Naive thymus-derived CD8-positive, alpha-beta T cell (primary cell): ENCODE data around the gene SUSD5. TPM values are rescaled to one million over a fixed set of nuclear protein-coding genes. Genes with fewer than 3 reads are reported as not detected.
"Not testable (repeated sequence)": the region's sequence is repeated elsewhere in the genome, so short reads cannot be mapped to it uniquely, and the experiment has no call there.

Source experiments
- ATAC-seq, 2 donors: fragments of 150-1000 bp; cut with Tn5 transposase in 1 of 2; sonication (Bioruptor Pico), chemical (Tn5 transposase) in 1 of 2; 1 replicate in 1 of 2; 2 replicates in 1 of 2; pipeline ENCODE4 v1.10.0; 2021; ENCODE audit warnings: mild to moderate bottlenecking in 2 of 2, moderate library complexity in 2 of 2
- POLR2A ChIA-PET: fragments of 350-600 bp; sonication (Branson Sonifier 250); formaldehyde crosslinking; loops from one replicate; lab custom pipeline; 2021; ENCODE audit warnings: antibody characterized with exemption; lab: Charles Lee
- DNase-seq, 10 donors: peaks; one replicate each; pipeline versions ENCODE4 v3.0.0 to v3.0.0-alpha.2; 2020 to 2022
- H3K27ac Mint-ChIP-seq, 10 donors: one replicate each; pipeline ENCODE4 v1.8.0; 2020 to 2022; ENCODE audit warnings: mild to moderate bottlenecking in 10 of 10, mixed read lengths in 10 of 10, moderate library complexity in 4 of 10, inconsistent platforms in 1 of 10
- H3K27me3 Mint-ChIP-seq, 5 donors: one replicate each; pipeline ENCODE4 v1.8.0; 2021 to 2022; ENCODE audit warnings: mixed read lengths in 5 of 5
- H3K36me3 Mint-ChIP-seq, 3 donors: one replicate each; pipeline ENCODE4 v1.8.0; 2020 to 2022; ENCODE audit warnings: mixed read lengths in 3 of 3, mild to moderate bottlenecking in 2 of 3, inconsistent platforms in 1 of 3
- H3K4me1 Mint-ChIP-seq, 4 donors: one replicate each; pipeline ENCODE4 v1.8.0; 2021 to 2022; ENCODE audit warnings: mixed read lengths in 4 of 4
- H3K4me3 Mint-ChIP-seq, 10 donors: one replicate each; pipeline ENCODE4 v1.8.0; 2020 to 2022; ENCODE audit warnings: mild to moderate bottlenecking in 10 of 10, mixed read lengths in 10 of 10, moderate library complexity in 6 of 10, inconsistent platforms in 1 of 10
- H3K9me3 Mint-ChIP-seq, 9 donors: one replicate each; pipeline ENCODE4 v1.8.0; 2020 to 2022; ENCODE audit warnings: mixed read lengths in 9 of 9, mild to moderate bottlenecking in 3 of 9, inconsistent platforms in 1 of 9, moderate library complexity in 1 of 9
- polyA plus RNA-seq, 3 donors: library from polyadenylated mRNA; unstranded; fragments of 300-500 nt; fragmentation: Illumina TruSeq; gene quantifications; one replicate each; pipeline ENCODE4 v1.2.3, GENCODE V29; 2021
- total RNA-seq, 8 experiments: library from RNA in 2 of 8; stranded (reverse) in 2 of 8; gene quantifications; one replicate each; pipeline ENCODE4 v1.2.3 and lab custom pipeline; 2021 to 2026

Gene SUSD5
- total and polyA plus RNA-seq, 5 experiments from 2014 or later: not detected

DNA sequence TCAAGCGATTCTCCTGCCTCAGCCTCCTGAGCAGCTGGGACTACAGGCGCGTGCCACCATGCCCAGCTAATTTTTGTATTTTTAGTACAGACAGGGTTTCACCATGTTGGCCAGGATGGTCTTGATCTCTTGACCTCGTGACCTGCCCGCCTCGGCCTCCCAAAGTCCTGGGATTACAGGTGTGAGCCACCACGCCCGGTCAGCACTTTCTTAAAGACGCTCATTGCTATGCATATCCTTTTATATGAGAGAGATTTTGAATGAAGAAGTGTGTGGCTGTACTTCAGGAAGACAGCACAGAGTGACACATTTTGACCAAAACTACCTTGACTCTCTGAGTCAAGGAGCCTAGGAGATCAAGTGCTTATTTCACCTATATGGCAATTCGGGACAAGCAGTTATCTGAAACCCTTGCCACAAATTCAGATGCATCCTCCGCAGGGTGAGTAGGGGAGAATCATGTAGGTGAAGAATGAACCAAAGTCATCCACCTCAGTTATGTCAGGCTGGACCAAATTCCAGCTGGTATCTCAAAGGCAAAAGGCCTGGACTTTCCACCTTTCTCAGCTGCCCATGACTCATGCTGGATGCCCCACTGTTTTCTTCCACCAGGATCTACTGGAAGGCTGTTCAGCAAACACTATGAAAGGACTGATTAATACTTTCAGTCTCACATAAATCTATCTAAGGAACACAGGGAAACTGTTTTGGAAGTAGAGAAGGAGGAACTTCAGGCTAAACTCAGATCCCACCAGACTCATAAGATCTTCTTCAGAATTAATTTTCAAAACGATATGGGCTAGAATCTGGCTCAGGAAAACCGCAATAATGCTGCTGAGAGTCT, 31.9 kb downstream of the SUSD5 start:
- peaks cover 0 to 30% (median 17%) of the 10 kb centered on the region in 9 donors for H3K9me3 Mint-ChIP-seq
- no peak overlapping the region for H3K27ac Mint-ChIP-seq
- peaks cover 10 to 23% (median 13%) of the 10 kb centered on the region in 5 donors for H3K27me3 Mint-ChIP-seq
- H3K36me3 Mint-ChIP-seq: peaks cover 0 to 18% (median 5%) of the 10 kb centered on the region in 3 donors
- DNase-seq: no peak
- POLR2A ChIA-PET: no interaction called here
- H3K4me1 Mint-ChIP-seq: no peaks in the 10 kb centered on the region
- no peak overlapping the region for H3K4me3 Mint-ChIP-seq
- no peak for ATAC-seq

DNA sequence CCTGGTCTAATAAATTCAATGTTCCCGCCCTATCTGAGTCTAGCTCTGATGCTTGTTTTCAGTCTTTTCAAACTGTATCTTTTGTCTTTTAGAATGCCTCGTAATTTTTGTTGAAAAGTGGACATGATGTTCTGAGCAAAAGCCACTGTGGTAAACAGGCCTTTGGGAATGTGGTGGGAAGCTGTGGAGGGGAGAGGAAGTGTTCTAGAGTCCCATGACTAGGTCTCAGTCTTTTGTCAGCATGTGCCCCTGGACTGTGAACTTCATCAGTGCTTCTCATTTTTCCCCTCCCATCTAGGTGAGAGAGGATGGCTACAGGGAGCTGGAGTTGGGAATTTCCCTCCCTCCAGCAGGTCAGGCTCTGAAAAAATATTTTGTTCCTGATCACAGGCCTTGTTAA, 33.7 kb downstream of the SUSD5 start:
- H3K4me1 Mint-ChIP-seq: no peaks in the 10 kb centered on the region
- peaks cover 10 to 23% (median 13%) of the 10 kb centered on the region in 5 donors for H3K27me3 Mint-ChIP-seq
- peaks cover 0 to 18% (median 5%) of the 10 kb centered on the region in 3 donors for H3K36me3 Mint-ChIP-seq
- no peak overlapping the region for H3K27ac Mint-ChIP-seq
- H3K9me3 Mint-ChIP-seq: peaks cover 0 to 31% (median 18%) of the 10 kb centered on the region in 9 donors
- POLR2A ChIA-PET: no interaction called here
- H3K4me3 Mint-ChIP-seq: no peak overlapping the region
- no peak for DNase-seq
- ATAC-seq: no peak

DNA sequence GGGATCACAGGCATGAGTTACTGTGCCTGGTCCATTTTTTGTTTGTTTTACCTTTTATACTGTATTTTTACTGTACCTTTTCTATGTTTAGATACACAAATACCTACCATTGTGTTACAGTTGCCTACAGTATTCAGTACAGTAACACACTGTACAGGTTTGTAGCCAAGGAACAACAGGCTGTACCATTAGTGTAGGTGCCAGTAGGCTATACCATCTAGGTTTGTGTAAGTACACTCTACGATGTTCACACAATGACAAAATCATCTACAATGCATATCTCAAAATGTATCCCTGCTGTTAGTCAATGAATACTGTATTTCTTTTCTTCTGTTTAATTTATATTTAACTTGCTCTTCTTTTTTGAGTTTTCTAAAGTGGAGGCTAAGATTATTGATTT, 37.0 kb downstream of the SUSD5 start:
- Mint-ChIP-seq H3K9me3 (peaks cover 4 to 45% (median 22%) of the 10 kb centered on the region in 9 donors), H3K27me3 (peaks cover 5 to 15% (median 6%) of the 10 kb centered on the region in 5 donors), H3K36me3 (peaks cover 0 to 26% (median 5%) of the 10 kb centered on the region in 3 donors)
- H3K27ac Mint-ChIP-seq, POLR2A ChIA-PET, DNase-seq, ATAC-seq, H3K4me3 Mint-ChIP-seq, H3K4me1 Mint-ChIP-seq: not testable (repeated sequence)

DNA sequence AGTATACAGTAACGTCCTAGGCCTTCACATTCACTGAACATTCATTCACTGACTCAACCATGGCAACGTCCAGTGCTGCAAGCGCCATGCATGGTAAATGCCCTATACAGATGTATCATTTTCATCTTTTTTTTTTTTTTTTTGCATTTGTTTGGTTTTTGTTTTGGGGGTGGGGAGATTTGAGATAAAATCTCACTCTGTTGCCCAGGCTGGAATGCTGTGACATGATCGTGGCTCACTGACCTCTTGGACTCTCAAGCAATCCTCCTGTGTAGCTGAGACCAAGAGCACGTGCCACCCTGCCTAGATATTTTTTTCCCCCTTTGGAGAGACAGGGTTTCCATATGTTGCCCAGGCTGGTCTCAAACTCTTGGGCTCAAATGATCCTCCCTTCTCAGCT, 37.4 kb downstream of the SUSD5 start:
- ATAC-seq (no peak), DNase-seq (no peak)
- Mint-ChIP-seq H3K36me3 (peaks cover 0 to 26% (median 5%) of the 10 kb centered on the region in 3 donors), H3K27me3 (peaks cover under 1 to 14% (median 5%) of the 10 kb centered on the region in 5 donors), H3K4me3 (no peak overlapping the region), H3K9me3 (peaks cover 4 to 45% (median 22%) of the 10 kb centered on the region in 9 donors), H3K4me1 (no peaks in the 10 kb centered on the region), H3K27ac (no peak overlapping the region)
- POLR2A ChIA-PET: no interaction called here

DNA sequence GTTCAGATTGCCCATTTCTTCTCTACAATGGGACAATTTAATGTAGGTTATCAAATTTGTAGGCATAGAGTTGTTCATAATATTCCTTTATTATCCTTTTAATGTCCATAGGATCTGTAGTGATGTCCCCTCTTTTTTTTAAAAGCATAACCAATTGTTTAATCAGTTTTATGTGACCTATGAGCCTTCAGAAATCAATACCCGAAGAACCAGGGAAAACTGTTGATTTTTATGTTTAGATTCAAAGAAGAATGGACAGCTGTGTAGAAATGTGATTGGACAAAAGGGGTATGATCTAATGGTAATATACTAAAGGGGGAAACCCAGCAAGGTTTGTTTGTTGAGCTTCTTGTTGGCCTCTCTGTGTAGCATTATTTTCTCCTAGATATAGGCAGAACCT, 39.5 kb downstream of the SUSD5 start:
- H3K4me3 Mint-ChIP-seq: no peak overlapping the region

DNA sequence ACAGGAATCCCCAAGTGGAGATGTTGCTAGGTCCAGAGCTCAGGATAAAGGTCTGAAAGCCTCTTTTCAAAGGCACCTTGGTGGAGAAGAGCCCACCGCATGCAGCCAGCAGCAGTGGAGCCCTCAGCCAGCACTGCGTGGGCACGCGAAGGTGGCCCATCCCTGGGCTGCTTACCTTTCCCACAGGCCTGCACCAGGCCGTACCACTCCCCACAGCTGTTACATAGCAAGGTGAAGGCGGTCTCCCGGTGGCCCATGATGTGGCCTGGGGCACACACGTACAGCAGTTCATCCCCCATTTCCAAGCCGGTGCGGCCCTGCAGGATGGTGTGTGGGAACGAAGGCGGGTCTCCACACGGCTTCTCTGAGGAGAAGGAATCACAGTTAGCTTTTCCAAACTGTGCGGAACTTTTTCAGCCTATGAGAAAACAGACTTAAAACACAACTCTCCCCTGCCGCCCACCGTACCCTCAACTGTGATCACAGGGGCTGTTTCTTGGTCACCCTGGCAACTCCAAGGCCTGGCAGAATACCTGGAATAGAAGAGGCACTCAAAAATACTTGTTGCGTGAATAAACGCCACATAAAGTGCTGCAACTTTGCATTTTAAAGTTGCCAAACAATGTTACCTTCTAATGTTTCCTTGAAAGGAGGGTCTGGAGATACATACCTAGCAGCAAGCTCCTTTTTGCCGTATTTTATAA, 43.7 kb downstream of the SUSD5 start:
- POLR2A ChIA-PET: no interaction called here
- Mint-ChIP-seq H3K27ac (no peak overlapping the region), H3K4me1 (peaks cover 2 to 7% (median 5%) of the 10 kb centered on the region in 4 donors), H3K27me3 (peaks cover 0 to 5% (median 0%) of the 10 kb centered on the region in 5 donors), H3K36me3 (peaks cover 0 to 8% (median 0%) of the 10 kb centered on the region in 3 donors), H3K9me3 (peaks cover 0 to 15% (median 4%) of the 10 kb centered on the region in 9 donors), H3K4me3 (no peak overlapping the region)
- ATAC-seq: no peak
- no peak for DNase-seq

More for the DNA sequence above, 39.5 kb downstream of the SUSD5 start:
- H3K27ac Mint-ChIP-seq: no peak overlapping the region
- DNase-seq: no peak
- H3K4me1 Mint-ChIP-seq: no peaks in the 10 kb centered on the region
- H3K9me3 Mint-ChIP-seq: peaks cover 4 to 40% (median 19%) of the 10 kb centered on the region in 9 donors
- H3K27me3 Mint-ChIP-seq: peaks cover 0 to 12% (median 0%) of the 10 kb centered on the region in 5 donors
- no peak for ATAC-seq
- H3K36me3 Mint-ChIP-seq: peaks cover 0 to 20% (median 5%) of the 10 kb centered on the region in 3 donors
- POLR2A ChIA-PET: no interaction called here

DNA sequence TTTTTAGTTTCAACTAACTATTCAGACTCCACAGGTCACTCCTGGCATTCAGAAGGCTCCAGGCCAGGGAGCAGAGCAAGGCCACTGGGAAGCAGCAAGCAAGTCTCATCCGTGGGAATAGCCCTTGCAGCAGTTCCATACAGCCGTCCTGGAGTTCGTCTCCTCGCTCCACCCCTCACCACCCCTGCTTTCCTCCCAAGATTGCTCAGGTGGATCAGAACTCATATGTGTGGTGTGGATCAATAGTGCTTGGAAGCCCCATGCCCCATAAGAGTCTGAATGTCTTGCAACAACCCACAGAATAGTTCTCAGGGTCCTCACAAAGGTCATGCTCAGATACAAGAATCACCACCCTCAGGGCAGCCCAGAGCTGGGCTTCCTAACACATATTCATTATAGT, 44.5 kb downstream of the SUSD5 start:
- peaks cover 0 to under 1% (median 0%) of the 10 kb centered on the region in 5 donors for H3K27me3 Mint-ChIP-seq
- DNase-seq (no peak), ATAC-seq (no peak)
- peaks cover 0 to 2% (median 0%) of the 10 kb centered on the region in 3 donors for H3K36me3 Mint-ChIP-seq
- no peak overlapping the region for H3K27ac Mint-ChIP-seq
- peaks cover 0 to 8% (median under 1%) of the 10 kb centered on the region in 9 donors for H3K9me3 Mint-ChIP-seq
- H3K4me3 Mint-ChIP-seq: no peak overlapping the region
- peaks cover 2 to 7% (median 5%) of the 10 kb centered on the region in 4 donors for H3K4me1 Mint-ChIP-seq
- POLR2A ChIA-PET: no interaction called here

DNA sequence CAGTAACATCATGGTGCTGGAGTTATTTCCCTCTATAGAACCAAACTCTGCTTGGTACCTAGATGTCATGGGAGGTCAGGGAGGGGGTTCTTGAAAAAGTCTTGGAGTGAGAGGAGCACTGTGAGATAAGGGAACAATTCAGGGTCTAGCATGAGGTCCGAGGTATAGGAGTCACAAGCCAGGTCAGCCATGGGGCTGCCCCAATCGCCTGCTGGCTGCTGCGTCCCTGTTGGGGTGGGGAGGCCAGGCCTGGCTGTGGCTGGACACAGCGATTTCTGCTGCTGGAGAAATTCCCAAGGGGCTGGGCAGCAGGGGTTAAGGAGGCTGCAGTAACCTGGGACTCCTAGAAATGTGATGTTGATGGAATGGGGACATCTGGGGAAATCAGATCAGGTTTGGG, 44.9 kb downstream of the SUSD5 start:
- no peaks in the 10 kb centered on the region for H3K27me3 Mint-ChIP-seq
- no peaks in the 10 kb centered on the region for H3K36me3 Mint-ChIP-seq
- peaks cover 0 to 5% (median 0%) of the 10 kb centered on the region in 9 donors for H3K9me3 Mint-ChIP-seq
- no peak overlapping the region for H3K27ac Mint-ChIP-seq
- no peak overlapping the region for H3K4me3 Mint-ChIP-seq
- H3K4me1 Mint-ChIP-seq: peaks cover 2 to 7% (median 5%) of the 10 kb centered on the region in 4 donors
- POLR2A ChIA-PET: no interaction called here
- ATAC-seq (no peak), DNase-seq (no peak)

DNA sequence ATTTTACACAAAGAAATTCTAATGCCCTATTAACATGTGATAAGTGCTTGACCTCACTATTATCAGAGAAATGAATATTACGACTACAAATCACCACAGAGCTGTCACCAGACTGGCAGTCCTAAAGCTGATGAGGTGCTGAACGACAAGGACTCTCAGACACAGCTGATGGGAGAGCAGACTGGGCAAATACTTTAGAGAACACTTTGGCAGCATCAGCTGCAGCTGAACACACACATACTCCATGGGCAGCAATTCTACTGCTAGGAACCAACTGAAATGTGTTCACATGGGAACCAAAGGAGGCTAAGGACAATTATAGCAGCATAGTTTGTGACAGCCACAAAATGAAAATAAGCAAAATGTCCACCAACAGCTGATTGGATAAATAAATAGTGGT, 45.5 kb downstream of the SUSD5 start:
- peaks cover 0 to 3% (median 0%) of the 10 kb centered on the region in 9 donors for H3K9me3 Mint-ChIP-seq

DNA sequence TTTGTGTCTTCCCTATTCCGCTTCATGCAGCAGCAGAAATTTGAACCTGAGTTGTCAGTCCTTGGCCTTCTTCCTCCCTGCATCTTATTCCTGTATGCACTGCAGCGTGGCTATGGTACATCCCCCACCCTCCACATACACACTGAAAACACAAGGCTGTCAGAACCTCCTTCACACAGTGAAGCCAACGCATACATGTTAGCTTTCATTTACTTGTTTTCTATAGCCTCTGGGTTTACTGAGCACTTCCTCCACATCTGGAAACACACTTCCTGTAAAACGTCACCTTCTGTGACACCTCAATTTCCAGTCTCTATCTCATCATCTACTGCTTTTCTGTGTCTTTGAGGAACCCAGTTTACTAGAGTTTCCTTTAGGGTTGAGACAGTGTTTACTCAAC, 47.0 kb downstream of the SUSD5 start:
- Mint-ChIP-seq H3K4me1 (peaks cover 2 to 7% (median 5%) of the 10 kb centered on the region in 4 donors), H3K27ac (peak overlapping the region in 2 of 10 donors; percentile 27 to 55), H3K9me3 (no peaks in the 10 kb centered on the region), H3K27me3 (no peaks in the 10 kb centered on the region), H3K4me3 (no peak overlapping the region), H3K36me3 (no peaks in the 10 kb centered on the region)
- DNase-seq: no peak
- POLR2A ChIA-PET: no interaction called here
- ATAC-seq: no peak

More for the DNA sequence above, 45.5 kb downstream of the SUSD5 start:
- no peak overlapping the region for H3K4me3 Mint-ChIP-seq
- DNase-seq: no peak
- ATAC-seq: no peak
- peaks cover 2 to 7% (median 5%) of the 10 kb centered on the region in 4 donors for H3K4me1 Mint-ChIP-seq
- no peaks in the 10 kb centered on the region for H3K27me3 Mint-ChIP-seq
- H3K36me3 Mint-ChIP-seq: no peaks in the 10 kb centered on the region
- POLR2A ChIA-PET: no interaction called here
- H3K27ac Mint-ChIP-seq: no peak overlapping the region

DNA sequence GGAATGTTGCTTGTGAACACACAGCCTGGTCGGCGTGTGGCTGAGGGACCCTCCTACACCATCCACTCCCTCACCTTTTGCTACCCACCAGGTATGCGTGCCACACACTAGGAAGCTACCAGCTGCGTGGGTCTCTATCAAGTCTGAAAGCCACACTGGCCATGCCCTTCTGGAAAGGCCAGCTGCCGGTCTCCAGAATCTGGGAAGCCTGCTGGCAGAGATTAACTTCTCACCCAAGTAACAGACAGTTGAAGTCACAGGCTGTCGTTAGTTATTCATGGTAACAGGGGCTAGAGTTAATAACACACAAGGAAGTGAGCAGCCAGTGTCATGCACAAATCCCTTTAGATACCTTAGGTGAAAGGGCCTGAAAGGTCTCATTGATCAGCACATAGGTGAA, 48.1 kb downstream of the SUSD5 start:
- Mint-ChIP-seq H3K9me3 (no peaks in the 10 kb centered on the region), H3K36me3 (no peaks in the 10 kb centered on the region), H3K27ac (no peak overlapping the region), H3K4me3 (no peak overlapping the region), H3K27me3 (no peaks in the 10 kb centered on the region), H3K4me1 (peaks cover 2 to 7% (median 5%) of the 10 kb centered on the region in 4 donors)
- ATAC-seq: no peak
- no peak for DNase-seq
- POLR2A ChIA-PET: no interaction called here

DNA sequence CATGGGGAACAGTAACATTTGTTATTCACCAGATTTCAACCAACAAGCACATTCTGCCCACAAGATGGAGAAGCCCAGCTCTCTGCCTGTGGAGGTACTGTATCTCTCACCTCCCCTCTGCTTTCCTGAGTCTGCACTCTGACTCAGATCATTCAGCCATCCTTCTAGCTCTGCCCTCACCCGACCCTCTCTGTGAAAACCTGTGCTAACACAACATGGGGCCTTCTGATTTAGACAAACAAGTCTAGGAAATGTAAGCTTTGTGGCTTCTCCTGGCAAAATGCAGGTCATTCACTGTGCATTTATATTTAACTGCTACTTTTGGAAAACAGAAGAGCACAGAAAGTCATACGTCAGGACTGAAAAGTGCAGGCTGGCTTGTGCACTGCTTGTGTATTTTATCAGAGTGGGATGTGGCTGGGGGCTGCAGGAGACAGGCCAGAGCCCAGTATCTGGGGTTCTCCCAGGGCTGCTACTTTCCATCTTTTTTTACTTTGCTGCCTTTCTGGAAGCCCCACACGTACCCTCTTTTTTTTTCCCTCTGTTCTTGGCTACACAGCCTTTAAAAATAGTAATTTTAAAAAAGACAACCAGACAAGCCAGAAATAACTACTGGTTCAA, 50.8 kb downstream of the SUSD5 start:
- ATAC-seq: no peak
- Mint-ChIP-seq H3K36me3 (no peaks in the 10 kb centered on the region), H3K4me1 (peaks cover 2 to 7% (median 6%) of the 10 kb centered on the region in 4 donors), H3K9me3 (no peaks in the 10 kb centered on the region), H3K27me3 (peaks cover 0 to 2% (median 0%) of the 10 kb centered on the region in 5 donors), H3K27ac (no peak overlapping the region), H3K4me3 (no peak overlapping the region)
- POLR2A ChIA-PET: no interaction called here
- DNase-seq: no peak
